HL-60 (cell line): ENCODE results near the gene RFK.

Experiments
- DNase-seq, 2 experiments: peaks; one replicate each; pipeline ENCODE4 v3.0.0-alpha.2; 2010 to 2020; ENCODE audit warnings: low read depth in 1 of 2, low spot score in 1 of 2
- H3K27ac ChIP-seq: fragments of 250-450 bp; sonication (Bioruptor Pico); replicated peaks from 2 replicates; pipeline ENCODE4 v1.5.1; 2020; ENCODE audit warnings: mild to moderate bottlenecking, moderate library complexity
- H3K27me3 ChIP-seq: fragments of 250-450 bp; sonication (Bioruptor Pico); 2 replicates; pipeline ENCODE4 v1.5.1; 2021; ENCODE audit warnings: mild to moderate bottlenecking, moderate library complexity; ENCODE audit not compliant: insufficient read depth, poor library complexity, severe bottlenecking
- H3K4me3 ChIP-seq: replicated peaks from 2 replicates; pipeline ENCODE4 v1.5.1; 2011; ENCODE audit warnings: mild to moderate bottlenecking, control low read depth, low read length; ENCODE audit not compliant: insufficient read depth
- CTCF ChIP-seq: IDR thresholded peaks from one replicate; pipeline ENCODE4 v1.5.1; 2011; ENCODE audit warnings: low read length, control low read depth, inconsistent platforms; ENCODE audit not compliant: insufficient read depth
- GABPA ChIP-seq: IDR thresholded peaks from 2 replicates; pipeline ENCODE4 v1.6.1; 2012; ENCODE audit warnings: low read depth
- POLR2AphosphoS5 ChIP-seq: IDR thresholded peaks from 2 replicates; pipeline ENCODE4 v1.6.1; 2012; ENCODE audit warnings: low read depth
- REST ChIP-seq: IDR thresholded peaks from 2 replicates; pipeline ENCODE4 v1.6.1; 2012; ENCODE audit warnings: low read depth; ENCODE audit not compliant: insufficient replicate concordance
- SPI1 ChIP-seq: IDR thresholded peaks from 2 replicates; pipeline ENCODE4 v1.6.1; 2012; ENCODE audit warnings: low read depth, mild to moderate bottlenecking, borderline replicate concordance

Gene RFK

GRCh38 chr9:76338418-76338817 lies 55.8 kb downstream of the RFK start:
- DNase-seq = no peak
- H3K4me3 ChIP-seq = no peak overlapping the region
- no peak for TF ChIP-seq REST
- TF ChIP-seq POLR2AphosphoS5 = no peak
- no peak for TF ChIP-seq CTCF
- TF ChIP-seq GABPA = no peak
- no peak for TF ChIP-seq SPI1
- no peak overlapping the region for H3K27ac ChIP-seq
- no peaks in the 10 kb centered on the region for H3K27me3 ChIP-seq

GRCh38 chr9:76336027-76336426 lies 58.2 kb downstream of the RFK start:
- no peak for DNase-seq
- no peak overlapping the region for H3K27ac ChIP-seq
- no peak overlapping the region for H3K4me3 ChIP-seq
- H3K27me3 ChIP-seq = no peaks in the 10 kb centered on the region
- TF ChIP-seq SPI1 (no peak), CTCF (no peak), REST (no peak), GABPA (no peak), POLR2AphosphoS5 (no peak)
